C4-2B (cell line): ENCODE results near the gene BSG.

Source experiments
- CTCF ChIP-seq: fragments of 450-650 bp; conservative IDR thresholded peaks from 2 replicates; pipeline ENCODE4 v1.5.1; 2017; ENCODE audit warnings: mild to moderate bottlenecking
- ZFX ChIP-seq: fragments of 450-650 bp; IDR thresholded peaks from 2 replicates; pipeline ENCODE4 v1.6.1; 2017

- TF ChIP-seq CTCF (no peak), ZFX (no peak)
Measured at GRCh38 chr19:548886-549830, 23.2 kb upstream of the BSG start.
